HPDE6-E6E7 (cell line): Measurements from ENCODE around the gene CILP.
A peak's percentile ranks its signal among the peaks of the same experiment; 100 is the strongest.
"Not testable (repeated sequence)": the region's sequence is repeated elsewhere in the genome, so short reads cannot be mapped to it uniquely, and the experiment has no call there.

Source experiments
- DNase-seq: peaks from one replicate; pipeline ENCODE4 v3.0.0; 2011; ENCODE audit warnings: missing footprints; ENCODE audit errors: extremely low spot score

The CILP gene

GRCh38 chr15:65194826-65195547 is 16.3 kb downstream of the CILP start:
- no peak for DNase-seq

- DNase-seq: no peak
These were observed 19.3 kb downstream of the CILP start for GRCh38 chr15:65192016-65192415.

- DNase-seq: no peak
These were observed 22.1 kb downstream of the CILP start for GRCh38 chr15:65189102-65189740.

GRCh38 chr15:65188472-65188871 is 22.8 kb downstream of the CILP start:
- DNase-seq: not testable (repeated sequence)

GRCh38 chr15:65184868-65185717 is 26.2 kb downstream of the CILP start, which contains the start of gene CLPX:
CLPX (minus strand) TSS chr15:65185342; CDS start chr15:65185153, 189 bp downstream.
- peak; percentile 90 for DNase-seq

- peak; percentile 43 for DNase-seq
These were observed 26.9 kb downstream of the CILP start for GRCh38 chr15:65184305-65184867.

- no peak for DNase-seq
These were observed 27.5 kb downstream of the CILP start for GRCh38 chr15:65183865-65184159.

DNA sequence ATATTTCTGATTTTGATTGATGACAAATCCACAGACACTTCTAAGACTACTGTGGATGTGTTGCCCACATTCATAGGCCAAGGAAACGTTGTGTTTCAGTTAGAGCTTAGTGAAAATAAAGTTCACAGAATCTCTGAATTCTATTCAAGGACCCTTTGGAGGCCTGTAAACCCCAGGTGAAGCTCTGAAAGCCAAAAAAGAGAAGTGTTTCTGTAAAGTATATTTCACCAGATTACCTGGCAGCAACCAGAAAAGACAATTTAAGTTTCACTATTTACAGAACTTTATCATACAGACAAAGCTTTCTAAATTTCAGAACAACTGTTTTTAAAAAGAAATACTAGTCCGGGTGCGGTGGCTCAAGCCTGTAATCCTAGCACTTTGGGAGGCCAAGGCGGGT is 28.7 kb downstream of the CILP start:
- DNase-seq: no peak

DNA sequence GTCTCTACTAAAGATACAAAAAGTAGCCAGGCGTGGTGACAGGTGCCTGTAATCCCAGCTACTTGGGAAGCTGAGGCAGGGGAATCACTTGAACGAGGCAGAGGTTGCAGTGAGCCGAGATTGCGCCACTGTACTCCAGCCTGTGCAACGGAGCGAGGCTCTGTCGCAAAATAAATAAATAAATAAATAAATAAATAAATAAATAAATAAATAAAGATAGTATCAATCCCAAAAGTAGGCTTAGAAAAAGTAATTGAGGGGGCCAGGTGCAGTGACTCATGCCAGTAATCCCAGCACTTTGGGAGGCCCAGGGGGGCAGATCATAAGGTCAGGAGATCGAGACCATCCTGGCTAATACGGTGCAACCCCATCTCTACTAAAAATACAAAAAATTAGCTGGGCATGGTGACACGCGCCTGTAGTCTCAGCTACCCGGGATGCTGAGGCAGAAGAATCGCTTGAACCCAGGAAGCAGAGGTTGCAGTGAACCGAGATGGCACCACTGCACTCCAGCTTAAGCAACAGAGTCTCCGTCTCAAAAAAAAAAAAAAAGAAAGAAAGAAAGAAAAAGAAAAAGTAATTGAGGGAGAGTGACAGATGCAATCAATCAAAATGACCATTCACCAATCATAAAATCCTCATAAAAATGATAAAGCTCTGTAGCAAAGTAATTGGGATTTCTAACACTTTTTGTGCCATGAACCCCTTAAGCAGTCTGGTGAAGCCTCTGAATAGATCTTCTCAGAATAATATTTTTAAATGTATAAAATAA is 29.5 kb downstream of the CILP start:
- DNase-seq: not testable (repeated sequence)

DNA sequence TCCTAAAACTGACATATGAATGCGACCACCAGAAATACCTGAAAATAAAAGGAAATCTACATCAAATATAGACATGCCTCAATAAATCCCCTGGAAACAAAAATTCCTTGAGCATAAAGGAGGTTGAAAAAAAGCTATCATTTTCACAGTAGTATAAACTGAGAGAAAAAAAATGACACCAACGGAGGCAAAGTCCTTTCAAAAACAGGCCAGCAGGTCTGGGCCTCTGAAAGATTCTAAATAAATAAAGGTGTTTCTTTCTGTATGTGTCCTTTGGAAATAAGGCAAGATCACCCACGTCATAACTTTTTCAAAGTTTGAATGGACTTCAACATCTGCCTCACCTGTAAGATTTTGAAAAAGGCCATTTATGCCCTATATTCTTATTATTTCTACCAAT is 31.1 kb downstream of the CILP start:
- DNase-seq: no peak

DNA sequence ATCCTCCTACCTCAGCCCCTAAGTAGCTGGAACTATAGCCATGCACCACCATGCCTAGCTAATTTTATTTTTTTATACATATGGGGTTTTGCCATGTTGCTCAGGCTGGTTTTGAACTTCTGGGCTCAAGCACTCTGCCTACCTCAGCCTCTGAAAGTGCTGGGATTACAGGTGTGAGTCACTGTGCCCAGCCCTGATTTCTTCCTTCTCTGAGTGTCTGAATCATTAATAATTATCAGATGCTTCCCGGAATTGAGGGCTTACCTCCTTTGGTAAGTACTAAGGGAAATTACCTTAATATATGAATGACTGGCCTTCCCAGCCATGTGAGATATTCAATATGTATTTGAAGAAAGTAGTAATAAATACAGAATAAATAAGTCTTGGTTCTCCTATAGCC is 33.4 kb downstream of the CILP start:
- peak; percentile 29 for DNase-seq

GRCh38 chr15:65176056-65176455 is 35.2 kb downstream of the CILP start:
- DNase-seq: no peak

- no peak for DNase-seq
These were observed 35.8 kb downstream of the CILP start for GRCh38 chr15:65175511-65175910.

GRCh38 chr15:65174509-65174908 is 36.8 kb downstream of the CILP start:
- DNase-seq: no peak

DNA sequence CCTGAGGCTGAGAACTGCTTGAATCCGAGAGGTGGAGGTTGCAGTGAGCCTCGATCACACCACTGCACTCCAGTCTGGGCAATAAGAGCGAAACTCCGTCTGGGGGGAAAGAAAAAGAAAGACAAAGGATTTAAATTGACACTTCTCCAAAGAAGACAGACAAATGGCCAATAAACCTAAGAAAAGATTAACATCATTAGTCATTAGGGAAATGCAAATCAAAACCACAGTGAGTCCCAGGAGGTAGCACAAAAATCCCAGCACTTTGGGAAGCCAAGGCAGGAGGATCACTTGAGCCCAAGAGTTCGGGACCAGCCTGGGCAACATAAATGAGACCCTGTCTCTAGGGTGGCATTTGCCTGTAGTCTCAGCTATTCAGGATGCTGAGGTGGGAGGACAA is 38.7 kb downstream of the CILP start:
- no peak for DNase-seq

- no peak for DNase-seq
These were observed 39.8 kb downstream of the CILP start for GRCh38 chr15:65171428-65171827.

GRCh38 chr15:65165875-65166274 is 45.4 kb downstream of the CILP start:
- no peak for DNase-seq

DNA sequence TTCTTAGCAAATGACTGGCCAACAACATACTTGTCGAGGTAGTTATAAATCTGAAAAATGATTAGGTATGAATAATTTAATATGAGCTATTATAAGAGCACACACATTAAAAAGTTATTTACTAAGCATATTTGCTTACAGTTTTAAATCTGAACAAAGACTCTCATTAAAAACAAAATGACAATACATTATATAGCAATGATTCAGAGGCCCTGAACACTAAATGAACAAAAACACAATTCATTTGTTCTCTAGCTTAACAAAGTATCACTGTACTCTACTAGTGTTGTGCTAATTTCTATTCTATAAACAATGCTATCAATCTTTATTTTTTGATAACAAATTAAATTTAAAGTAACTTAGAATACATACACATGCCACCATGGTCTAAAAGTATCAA is 47.1 kb downstream of the CILP start:
- DNase-seq: no peak

- no peak for DNase-seq
These were observed 48.2 kb downstream of the CILP start for GRCh38 chr15:65163041-65163440.

DNA sequence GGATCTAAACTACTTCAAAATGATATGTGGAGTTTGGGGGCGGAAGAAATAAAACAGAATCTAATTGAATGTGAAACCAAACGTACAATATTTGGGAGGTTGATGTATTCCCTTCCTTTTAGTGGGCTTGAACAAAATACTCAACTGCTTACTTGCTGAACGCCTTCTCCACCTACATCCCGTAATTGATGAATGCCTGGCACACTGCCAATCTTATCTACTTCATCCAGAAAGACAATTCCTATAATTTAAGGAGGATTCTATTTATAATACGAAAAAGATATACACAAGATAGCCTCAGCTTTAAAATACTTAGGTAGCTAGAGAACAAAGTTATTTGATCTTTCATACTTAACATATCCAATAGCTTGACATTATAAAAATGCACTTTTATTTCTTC is 54.6 kb downstream of the CILP start:
- DNase-seq: no peak

GRCh38 chr15:65154720-65155119 is 56.6 kb downstream of the CILP start:
- no peak for DNase-seq

DNA sequence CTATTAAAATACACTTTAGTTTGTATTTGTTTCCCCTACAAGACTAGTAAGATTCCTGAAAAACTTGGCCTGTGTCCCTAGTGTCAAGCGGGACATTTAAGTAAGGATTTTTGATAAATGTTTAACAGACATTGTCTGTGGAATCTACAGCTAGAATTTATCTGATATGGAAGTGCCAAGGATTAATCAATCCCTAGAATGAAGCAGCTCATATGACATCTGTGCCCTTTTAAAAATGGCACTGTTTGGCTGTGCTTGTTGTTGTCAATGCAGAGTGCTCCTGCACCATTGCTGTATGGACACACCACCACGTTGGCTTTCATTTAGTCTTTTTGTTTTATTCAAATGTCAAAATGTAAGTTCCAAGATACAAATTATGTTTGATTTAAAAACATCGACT is 63.4 kb downstream of the CILP start:
- no peak for DNase-seq
